ENCODE measurements around the gene COTL1.

- no peak for TF ChIP-seq CTCF (IDR thresholded peaks at IDR 0.05)
- TF ChIP-seq, protein P1, sequence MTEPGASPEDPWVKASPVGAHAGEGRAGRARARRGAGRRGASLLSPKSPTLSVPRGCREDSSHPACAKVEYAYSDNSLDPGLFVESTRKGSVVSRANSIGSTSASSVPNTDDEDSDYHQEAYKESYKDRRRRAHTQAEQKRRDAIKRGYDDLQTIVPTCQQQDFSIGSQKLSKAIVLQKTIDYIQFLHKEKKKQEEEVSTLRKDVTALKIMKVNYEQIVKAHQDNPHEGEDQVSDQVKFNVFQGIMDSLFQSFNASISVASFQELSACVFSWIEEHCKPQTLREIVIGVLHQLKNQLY (CRISPR knock-in tag; IDR thresholded peaks at IDR 0.05) = no peak
- TF ChIP-seq TEAD4 (CRISPR knock-in tag; IDR thresholded peaks at IDR 0.05) = no peak
- no peak for TF ChIP-seq ELF4 (CRISPR knock-in tag; IDR thresholded peaks at IDR 0.05; ENCODE audit: low read depth)
- no peak for TF ChIP-seq PRRX2 (CRISPR knock-in tag; IDR thresholded peaks at IDR 0.05)
- no peak for TF ChIP-seq ZNF263 (CRISPR knock-in tag; IDR thresholded peaks at IDR 0.05; ENCODE audit: low read depth)
- no peak for TF ChIP-seq ZNF138 (CRISPR knock-in tag; conservative IDR thresholded peaks at IDR 0.05)
- TF ChIP-seq NFATC4 (CRISPR knock-in tag; IDR thresholded peaks at IDR 0.05) = no peak
- TF ChIP-seq, protein P2, sequence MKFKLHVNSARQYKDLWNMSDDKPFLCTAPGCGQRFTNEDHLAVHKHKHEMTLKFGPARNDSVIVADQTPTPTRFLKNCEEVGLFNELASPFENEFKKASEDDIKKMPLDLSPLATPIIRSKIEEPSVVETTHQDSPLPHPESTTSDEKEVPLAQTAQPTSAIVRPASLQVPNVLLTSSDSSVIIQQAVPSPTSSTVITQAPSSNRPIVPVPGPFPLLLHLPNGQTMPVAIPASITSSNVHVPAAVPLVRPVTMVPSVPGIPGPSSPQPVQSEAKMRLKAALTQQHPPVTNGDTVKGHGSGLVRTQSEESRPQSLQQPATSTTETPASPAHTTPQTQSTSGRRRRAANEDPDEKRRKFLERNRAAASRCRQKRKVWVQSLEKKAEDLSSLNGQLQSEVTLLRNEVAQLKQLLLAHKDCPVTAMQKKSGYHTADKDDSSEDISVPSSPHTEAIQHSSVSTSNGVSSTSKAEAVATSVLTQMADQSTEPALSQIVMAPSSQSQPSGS (CRISPR knock-in tag; IDR thresholded peaks at IDR 0.05; ENCODE audit: borderline replicate concordance, low read depth) = no peak
- TF ChIP-seq NFE2L1 (CRISPR knock-in tag; IDR thresholded peaks at IDR 0.05) = no peak
Measured at GRCh38 chr16:84559311-84559932, 58.5 kb downstream of the COTL1 start.

All from WTC11 (cell line).